ENCODE results near the gene ELN.

DNA sequence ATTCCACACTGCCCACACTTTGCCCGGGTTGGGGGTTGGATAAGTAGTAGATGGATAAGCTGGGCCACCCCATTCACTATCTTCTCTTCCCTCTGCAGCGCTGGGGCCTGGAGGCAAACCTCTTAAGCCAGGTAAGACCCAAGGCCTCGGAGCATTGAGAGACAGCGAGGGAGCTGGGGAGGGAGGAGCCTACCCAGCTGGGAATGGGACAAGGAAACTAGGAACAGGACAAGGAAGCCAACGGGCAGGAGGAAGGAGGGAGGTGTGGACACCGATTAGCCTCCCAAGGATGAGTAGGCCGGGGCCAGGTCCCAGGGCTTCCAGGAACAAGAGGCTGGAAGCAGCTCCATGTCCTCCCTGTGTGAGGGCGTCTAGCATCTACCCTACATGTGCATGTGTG is 9.6 kb downstream of the ELN start:
- TF ChIP-seq, protein P1, sequence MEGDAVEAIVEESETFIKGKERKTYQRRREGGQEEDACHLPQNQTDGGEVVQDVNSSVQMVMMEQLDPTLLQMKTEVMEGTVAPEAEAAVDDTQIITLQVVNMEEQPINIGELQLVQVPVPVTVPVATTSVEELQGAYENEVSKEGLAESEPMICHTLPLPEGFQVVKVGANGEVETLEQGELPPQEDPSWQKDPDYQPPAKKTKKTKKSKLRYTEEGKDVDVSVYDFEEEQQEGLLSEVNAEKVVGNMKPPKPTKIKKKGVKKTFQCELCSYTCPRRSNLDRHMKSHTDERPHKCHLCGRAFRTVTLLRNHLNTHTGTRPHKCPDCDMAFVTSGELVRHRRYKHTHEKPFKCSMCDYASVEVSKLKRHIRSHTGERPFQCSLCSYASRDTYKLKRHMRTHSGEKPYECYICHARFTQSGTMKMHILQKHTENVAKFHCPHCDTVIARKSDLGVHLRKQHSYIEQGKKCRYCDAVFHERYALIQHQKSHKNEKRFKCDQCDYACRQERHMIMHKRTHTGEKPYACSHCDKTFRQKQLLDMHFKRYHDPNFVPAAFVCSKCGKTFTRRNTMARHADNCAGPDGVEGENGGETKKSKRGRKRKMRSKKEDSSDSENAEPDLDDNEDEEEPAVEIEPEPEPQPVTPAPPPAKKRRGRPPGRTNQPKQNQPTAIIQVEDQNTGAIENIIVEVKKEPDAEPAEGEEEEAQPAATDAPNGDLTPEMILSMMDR (IDR thresholded peaks at IDR 0.05), result no peak
- no peak for TF ChIP-seq TCF7L2 (IDR thresholded peaks at IDR 0.05; ENCODE audit: low read depth, low read length)
- TF ChIP-seq POLR2AphosphoS5 (IDR thresholded peaks at IDR 0.05; ENCODE audit: low read depth, low read length), result no peak
- TF ChIP-seq, protein P2, sequence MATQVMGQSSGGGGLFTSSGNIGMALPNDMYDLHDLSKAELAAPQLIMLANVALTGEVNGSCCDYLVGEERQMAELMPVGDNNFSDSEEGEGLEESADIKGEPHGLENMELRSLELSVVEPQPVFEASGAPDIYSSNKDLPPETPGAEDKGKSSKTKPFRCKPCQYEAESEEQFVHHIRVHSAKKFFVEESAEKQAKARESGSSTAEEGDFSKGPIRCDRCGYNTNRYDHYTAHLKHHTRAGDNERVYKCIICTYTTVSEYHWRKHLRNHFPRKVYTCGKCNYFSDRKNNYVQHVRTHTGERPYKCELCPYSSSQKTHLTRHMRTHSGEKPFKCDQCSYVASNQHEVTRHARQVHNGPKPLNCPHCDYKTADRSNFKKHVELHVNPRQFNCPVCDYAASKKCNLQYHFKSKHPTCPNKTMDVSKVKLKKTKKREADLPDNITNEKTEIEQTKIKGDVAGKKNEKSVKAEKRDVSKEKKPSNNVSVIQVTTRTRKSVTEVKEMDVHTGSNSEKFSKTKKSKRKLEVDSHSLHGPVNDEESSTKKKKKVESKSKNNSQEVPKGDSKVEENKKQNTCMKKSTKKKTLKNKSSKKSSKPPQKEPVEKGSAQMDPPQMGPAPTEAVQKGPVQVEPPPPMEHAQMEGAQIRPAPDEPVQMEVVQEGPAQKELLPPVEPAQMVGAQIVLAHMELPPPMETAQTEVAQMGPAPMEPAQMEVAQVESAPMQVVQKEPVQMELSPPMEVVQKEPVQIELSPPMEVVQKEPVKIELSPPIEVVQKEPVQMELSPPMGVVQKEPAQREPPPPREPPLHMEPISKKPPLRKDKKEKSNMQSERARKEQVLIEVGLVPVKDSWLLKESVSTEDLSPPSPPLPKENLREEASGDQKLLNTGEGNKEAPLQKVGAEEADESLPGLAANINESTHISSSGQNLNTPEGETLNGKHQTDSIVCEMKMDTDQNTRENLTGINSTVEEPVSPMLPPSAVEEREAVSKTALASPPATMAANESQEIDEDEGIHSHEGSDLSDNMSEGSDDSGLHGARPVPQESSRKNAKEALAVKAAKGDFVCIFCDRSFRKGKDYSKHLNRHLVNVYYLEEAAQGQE (IDR thresholded peaks at IDR 0.05; ENCODE audit: insufficient read depth in 1 of 2, low read depth in 2 of 2, low read length in 1 of 2), result no peak
- no peak for TF ChIP-seq SIN3A (IDR thresholded peaks at IDR 0.05; ENCODE audit: borderline replicate concordance, insufficient read depth, low read depth, low read length)
